Activated CD8-positive, alpha-beta T cell treated with anti-CD3 and anti-CD28 coated beads, Interleukin-2, amount 10 ng/mL, durations not matched to agents 7 days and 5 days (primary cell): ENCODE data around the gene HEBP2. TPM values are rescaled to one million over a fixed set of nuclear protein-coding genes. Genes with fewer than 3 reads are reported as not detected.

Experiments
- ATAC-seq: fragments of 150-1000 bp; cut with Tn5 transposase; one replicate; pipeline ENCODE4 v1.10.0; 2021; ENCODE audit warnings: moderate library complexity
- CTCF ChIA-PET: fragments of 350-600 bp; sonication (Branson Sonifier 250); formaldehyde crosslinking; loops from one replicate; lab custom pipeline; 2021; ENCODE audit warnings: antibody characterized with exemption; lab: Charles Lee
- POLR2A ChIA-PET: fragments of 350-600 bp; sonication (Branson Sonifier 250); formaldehyde crosslinking; loops from one replicate; lab custom pipeline; 2021; ENCODE audit warnings: antibody characterized with exemption; lab: Charles Lee
- DNase-seq: peaks from one replicate; pipeline ENCODE4 v3.0.0-alpha.2; 2020
- H3K27ac Mint-ChIP-seq: one replicate; pipeline ENCODE4 v1.8.0; 2021; ENCODE audit warnings: mild to moderate bottlenecking, mixed read lengths
- H3K27me3 Mint-ChIP-seq: one replicate; pipeline ENCODE4 v1.8.0; 2021; ENCODE audit warnings: low read depth, mixed read lengths
- H3K36me3 Mint-ChIP-seq: one replicate; pipeline ENCODE4 v1.8.0; 2021; ENCODE audit warnings: low read depth, mixed read lengths
- H3K4me1 Mint-ChIP-seq: one replicate; pipeline ENCODE4 v1.8.0; 2021; ENCODE audit warnings: low read depth, mixed read lengths
- H3K4me3 Mint-ChIP-seq: one replicate; pipeline ENCODE4 v1.8.0; 2021; ENCODE audit warnings: mild to moderate bottlenecking, mixed read lengths
- H3K9me3 Mint-ChIP-seq: one replicate; pipeline ENCODE4 v1.8.0; 2022; ENCODE audit warnings: mixed read lengths; ENCODE audit not compliant: insufficient read depth
- microRNA-seq: library from miRNA; unstranded; fragments of <30 nt; microRNA quantifications from one replicate; pipeline ENCODE4 v1.2.0, GENCODE V29; 2022
- total RNA-seq, 2 experiments: library from RNA; stranded (reverse); gene quantifications; one replicate each; pipeline ENCODE4 v1.2.3, GENCODE V29; 2021

The HEBP2 gene
- total RNA-seq, 2 experiments from 2014 or later = 40.8 to 43.5 TPM

DNA sequence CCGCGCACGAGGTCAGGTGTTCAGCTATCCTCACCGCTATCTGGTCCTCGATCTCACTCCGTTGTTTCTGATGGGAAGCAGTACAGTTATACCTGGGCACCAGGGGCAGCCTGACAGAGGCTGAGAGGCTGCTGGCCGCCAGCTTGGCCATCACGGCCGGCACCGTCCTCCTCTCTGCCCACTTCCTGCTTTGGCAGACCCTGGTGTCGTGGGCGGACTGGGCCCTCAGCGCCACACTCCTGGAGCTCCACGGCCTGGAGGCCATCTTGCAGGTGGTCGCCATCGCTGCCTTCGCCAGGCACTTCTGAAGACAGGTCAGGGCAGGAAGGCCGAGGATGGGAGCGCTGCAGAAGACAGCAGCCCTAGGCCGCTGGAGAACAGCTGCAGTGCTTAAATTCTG is 60.1 kb downstream of the HEBP2 start:
- ATAC-seq (no peak), DNase-seq (no peak)
- H3K4me1 Mint-ChIP-seq = peaks cover 5% of the 10 kb centered on the region
- peaks cover 9% of the 10 kb centered on the region for H3K9me3 Mint-ChIP-seq
- no peaks in the 10 kb centered on the region for H3K27me3 Mint-ChIP-seq
- no peak overlapping the region for H3K27ac Mint-ChIP-seq
- H3K36me3 Mint-ChIP-seq = no peaks in the 10 kb centered on the region
- ChIA-PET POLR2A (no interaction called here), CTCF (interaction anchor here (1.7 kb wide), 1 partner anchor 45 kb away, joined by 11 read pairs; no protein-coding TSS in a partner anchor)
- no peak overlapping the region for H3K4me3 Mint-ChIP-seq

GRCh38 chr6:138465007-138465645 is 61.1 kb downstream of the HEBP2 start:
- no peaks in the 10 kb centered on the region for H3K36me3 Mint-ChIP-seq
- DNase-seq (no peak), ATAC-seq (no peak)
- ChIA-PET CTCF (interaction anchor here (0.6 to 1.7 kb wide), 2 partner anchors 36 to 44 kb away, joined by 3 to 11 read pairs; no protein-coding TSS in a partner anchor), POLR2A (no interaction called here)
- H3K27me3 Mint-ChIP-seq = peaks cover 2% of the 10 kb centered on the region
- no peak overlapping the region for H3K4me3 Mint-ChIP-seq
- H3K9me3 Mint-ChIP-seq = peaks cover 9% of the 10 kb centered on the region
- H3K4me1 Mint-ChIP-seq = peaks cover 5% of the 10 kb centered on the region
- no peak overlapping the region for H3K27ac Mint-ChIP-seq

DNA sequence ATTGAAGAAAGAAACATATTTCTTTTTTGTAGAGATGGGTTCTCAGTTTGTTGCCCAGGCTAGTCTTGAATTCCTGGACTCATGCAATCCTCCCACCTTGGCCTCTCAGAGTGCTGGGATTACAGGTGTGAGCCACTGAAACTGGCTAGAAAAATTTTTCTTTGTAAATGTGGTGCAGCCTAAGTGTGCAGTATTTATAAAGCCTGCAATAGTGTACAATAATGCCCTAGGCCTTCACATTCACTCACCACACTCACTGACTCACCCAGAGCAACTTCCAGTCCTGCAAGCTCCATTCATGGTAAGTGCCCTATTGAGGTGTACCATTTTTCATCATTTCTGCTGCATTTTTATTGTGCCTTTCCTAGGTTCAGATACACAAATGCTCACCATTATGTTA is 63.9 kb downstream of the HEBP2 start:
- ATAC-seq = no peak
- DNase-seq = no peak
- POLR2A ChIA-PET = no interaction called here
- Mint-ChIP-seq H3K4me3 (no peak overlapping the region), H3K4me1 (peaks cover 5% of the 10 kb centered on the region), H3K36me3 (no peaks in the 10 kb centered on the region), H3K9me3 (no peaks in the 10 kb centered on the region), H3K27ac (no peak overlapping the region), H3K27me3 (peaks cover 2% of the 10 kb centered on the region)
- CTCF ChIA-PET = no interaction called here

DNA sequence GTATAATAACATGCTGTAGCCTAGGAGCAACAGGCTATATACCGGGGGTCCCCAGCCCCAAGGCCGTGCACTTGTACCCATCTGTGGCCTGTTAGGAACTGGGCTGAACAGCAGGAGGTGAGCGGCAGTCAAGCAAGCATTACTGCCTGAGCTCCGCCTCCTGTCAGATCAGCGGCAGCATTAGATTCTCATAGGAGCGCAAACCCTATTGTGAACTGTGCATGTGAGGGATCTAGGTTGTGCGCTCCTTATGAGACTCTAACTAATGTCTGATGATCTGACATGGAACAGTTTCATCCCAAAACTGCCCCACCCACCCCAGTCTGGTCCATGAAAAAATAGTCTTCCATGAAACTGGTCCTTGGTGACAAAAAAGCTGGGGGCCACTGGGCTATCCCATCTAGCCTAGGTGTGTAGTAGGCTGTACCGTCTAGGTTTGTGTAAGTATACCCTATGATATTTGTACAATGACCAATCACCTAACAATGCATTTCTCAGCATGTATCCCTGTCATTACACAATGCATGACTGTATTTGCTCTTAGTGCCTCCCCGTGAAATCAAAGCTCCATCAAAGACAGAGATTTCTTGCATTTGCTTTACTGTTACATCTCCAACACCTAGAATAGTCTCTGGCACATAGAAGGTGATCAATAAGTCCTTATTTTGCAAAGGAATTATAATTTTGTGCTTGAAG is 64.4 kb downstream of the HEBP2 start:
- H3K4me1 Mint-ChIP-seq = peaks cover 5% of the 10 kb centered on the region
- POLR2A ChIA-PET = no interaction called here
- ATAC-seq (no peak), DNase-seq (no peak)
- H3K27ac Mint-ChIP-seq = no peak overlapping the region
- H3K36me3 Mint-ChIP-seq = no peaks in the 10 kb centered on the region
- CTCF ChIA-PET = no interaction called here
- no peak overlapping the region for H3K4me3 Mint-ChIP-seq
- no peaks in the 10 kb centered on the region for H3K9me3 Mint-ChIP-seq
- H3K27me3 Mint-ChIP-seq = peaks cover 2% of the 10 kb centered on the region

Small RNA genes within 50 kb of the gene (microRNA-seq; reads per million reads assigned to microRNA genes)
- not detected for gene MIR3145

Other genes starting within 250 kb of the HEBP2 start
- gene ARFGEF3, start 242.3 kb upstream of the HEBP2 start, total RNA-seq = under 1 TPM; 0.05 to 0.08 TPM
- gene PBOV1, start 185.7 kb upstream of the HEBP2 start, total RNA-seq = not detected
- gene SMIM28, start 26.3 kb upstream of the HEBP2 start, total RNA-seq = not detected
- under 1 TPM; 0.13 to 0.34 TPM for gene NHSL1, start 95.3 kb downstream of the HEBP2 start, total RNA-seq